GM19023 (cell line): ENCODE results near the gene MAML3.

Source experiments
- ATAC-seq: cut with Tn5 transposase; IDR thresholded peaks from one replicate; pipeline ENCODE4 v1.9.1; 2021; ENCODE audit warnings: mild to moderate bottlenecking, moderate library complexity; ENCODE audit not compliant: unreplicated experiment

MAML3 gene

GRCh38 chr4:139823746-139824145 is 330.2 kb downstream of the MAML3 start:
- ATAC-seq: no peak

GRCh38 chr4:139823345-139823744 is 330.6 kb downstream of the MAML3 start:
- no peak for ATAC-seq

- ATAC-seq: no peak
Measured at GRCh38 chr4:139822391-139822790, 331.6 kb downstream of the MAML3 start.

- no peak for ATAC-seq
Measured at GRCh38 chr4:139819082-139819481, 334.9 kb downstream of the MAML3 start.

GRCh38 chr4:139817657-139818452 is 336.1 kb downstream of the MAML3 start:
- no peak for ATAC-seq

- no peak for ATAC-seq
Measured at GRCh38 chr4:139816856-139817255, 337.1 kb downstream of the MAML3 start.

GRCh38 chr4:139815778-139816601 is 338.0 kb downstream of the MAML3 start:
- ATAC-seq: no peak

GRCh38 chr4:139814323-139815015 is 339.5 kb downstream of the MAML3 start:
- ATAC-seq: no peak

GRCh38 chr4:139813881-139814280 is 340.1 kb downstream of the MAML3 start:
- no peak for ATAC-seq

- no peak for ATAC-seq
Measured at GRCh38 chr4:139810710-139811109, 343.3 kb downstream of the MAML3 start.

GRCh38 chr4:139809757-139810140 is 344.2 kb downstream of the MAML3 start:
- no peak for ATAC-seq

- ATAC-seq: no peak
Measured at GRCh38 chr4:139808808-139809756, 344.9 kb downstream of the MAML3 start.

GRCh38 chr4:139808381-139808807 is 345.6 kb downstream of the MAML3 start:
- no peak for ATAC-seq

GRCh38 chr4:139807483-139807882 is 346.5 kb downstream of the MAML3 start:
- no peak for ATAC-seq

GRCh38 chr4:139806929-139807328 is 347.1 kb downstream of the MAML3 start:
- no peak for ATAC-seq

- ATAC-seq: no peak
Measured at GRCh38 chr4:139802931-139803330, 351.1 kb downstream of the MAML3 start.

GRCh38 chr4:139802488-139802887 is 351.5 kb downstream of the MAML3 start:
- no peak for ATAC-seq

- ATAC-seq: no peak
Measured at GRCh38 chr4:139801895-139802294, 352.1 kb downstream of the MAML3 start.

GRCh38 chr4:139800082-139800481 is 353.9 kb downstream of the MAML3 start:
- ATAC-seq: no peak

- ATAC-seq: no peak
Measured at GRCh38 chr4:139799615-139800014, 354.4 kb downstream of the MAML3 start.
